ENCODE data around the gene CAMTA1.

DNA sequence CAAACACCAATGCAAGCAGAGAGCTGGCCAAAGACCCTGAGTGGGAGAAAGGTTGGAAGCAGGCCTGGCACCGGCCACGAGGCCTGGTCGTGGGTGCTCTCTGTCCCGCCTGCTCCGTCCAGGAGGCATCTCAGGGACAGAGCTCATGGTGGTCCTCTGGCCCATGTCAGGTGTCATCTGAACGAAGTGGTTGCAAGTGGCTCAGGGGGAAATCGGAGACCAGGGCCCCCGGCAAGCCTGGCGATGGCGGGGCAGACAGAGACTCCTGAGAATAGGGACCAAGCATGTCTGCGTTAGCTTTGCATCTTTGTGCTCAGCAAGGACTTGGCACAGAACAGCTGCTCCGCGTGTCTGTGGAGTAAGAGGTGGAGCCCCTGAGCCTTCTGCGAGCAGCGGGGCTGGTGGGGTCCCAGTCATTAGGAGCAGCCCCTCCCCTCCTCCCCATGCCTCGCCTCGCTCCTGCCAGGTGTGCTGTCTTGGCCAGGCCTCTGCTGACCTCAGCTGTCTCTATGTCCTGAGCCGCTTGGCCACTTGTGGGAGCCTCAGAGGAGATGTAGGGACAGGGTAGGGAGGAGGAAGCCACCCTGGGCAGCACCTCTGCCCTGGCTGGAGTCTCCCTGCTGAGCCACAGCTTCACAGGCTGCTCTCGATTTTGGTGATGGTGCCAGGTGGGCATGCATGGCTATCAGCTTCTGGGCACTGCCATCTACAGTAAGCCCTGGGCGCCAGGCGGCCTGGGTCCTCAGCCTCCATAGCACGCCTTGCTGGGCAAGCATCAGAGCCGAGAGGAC, 622.9 kb downstream of the CAMTA1 start:
- TF ChIP-seq TCF4 (CRISPR knock-in tag; IDR thresholded peaks at IDR 0.05; ENCODE audit: borderline replicate concordance) (no peak), TSHZ2 (CRISPR knock-in tag; IDR thresholded peaks at IDR 0.05) (no peak), ZNF565 (CRISPR knock-in tag; conservative IDR thresholded peaks at IDR 0.05; ENCODE audit: low read depth) (no peak), TOX (CRISPR knock-in tag; IDR thresholded peaks at IDR 0.05; ENCODE audit: borderline replicate concordance) (no peak), GLIS3 (CRISPR knock-in tag; IDR thresholded peaks at IDR 0.05) (no peak), ARNTL (CRISPR knock-in tag; IDR thresholded peaks at IDR 0.05; ENCODE audit: borderline replicate concordance, low read depth) (no peak), ZNF8 (CRISPR knock-in tag; IDR thresholded peaks at IDR 0.05) (no peak), RARB (CRISPR knock-in tag; IDR thresholded peaks at IDR 0.05) (no peak), CSDC2 (CRISPR knock-in tag; IDR thresholded peaks at IDR 0.05) (no peak)
- TF ChIP-seq, protein P1, sequence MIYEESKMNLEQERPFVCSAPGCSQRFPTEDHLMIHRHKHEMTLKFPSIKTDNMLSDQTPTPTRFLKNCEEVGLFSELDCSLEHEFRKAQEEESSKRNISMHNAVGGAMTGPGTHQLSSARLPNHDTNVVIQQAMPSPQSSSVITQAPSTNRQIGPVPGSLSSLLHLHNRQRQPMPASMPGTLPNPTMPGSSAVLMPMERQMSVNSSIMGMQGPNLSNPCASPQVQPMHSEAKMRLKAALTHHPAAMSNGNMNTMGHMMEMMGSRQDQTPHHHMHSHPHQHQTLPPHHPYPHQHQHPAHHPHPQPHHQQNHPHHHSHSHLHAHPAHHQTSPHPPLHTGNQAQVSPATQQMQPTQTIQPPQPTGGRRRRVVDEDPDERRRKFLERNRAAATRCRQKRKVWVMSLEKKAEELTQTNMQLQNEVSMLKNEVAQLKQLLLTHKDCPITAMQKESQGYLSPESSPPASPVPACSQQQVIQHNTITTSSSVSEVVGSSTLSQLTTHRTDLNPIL (CRISPR knock-in tag; IDR thresholded peaks at IDR 0.05; ENCODE audit: low read depth): no peak
- TF ChIP-seq, protein P2, sequence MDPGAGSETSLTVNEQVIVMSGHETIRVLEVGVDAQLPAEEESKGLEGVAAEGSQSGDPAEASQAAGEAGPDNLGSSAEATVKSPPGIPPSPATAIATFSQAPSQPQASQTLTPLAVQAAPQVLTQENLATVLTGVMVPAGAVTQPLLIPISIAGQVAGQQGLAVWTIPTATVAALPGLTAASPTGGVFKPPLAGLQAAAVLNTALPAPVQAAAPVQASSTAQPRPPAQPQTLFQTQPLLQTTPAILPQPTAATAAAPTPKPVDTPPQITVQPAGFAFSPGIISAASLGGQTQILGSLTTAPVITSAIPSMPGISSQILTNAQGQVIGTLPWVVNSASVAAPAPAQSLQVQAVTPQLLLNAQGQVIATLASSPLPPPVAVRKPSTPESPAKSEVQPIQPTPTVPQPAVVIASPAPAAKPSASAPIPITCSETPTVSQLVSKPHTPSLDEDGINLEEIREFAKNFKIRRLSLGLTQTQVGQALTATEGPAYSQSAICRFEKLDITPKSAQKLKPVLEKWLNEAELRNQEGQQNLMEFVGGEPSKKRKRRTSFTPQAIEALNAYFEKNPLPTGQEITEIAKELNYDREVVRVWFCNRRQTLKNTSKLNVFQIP (CRISPR knock-in tag; IDR thresholded peaks at IDR 0.05; ENCODE audit: borderline replicate concordance, low read depth): no peak
